Measurements from ENCODE around the gene RHOH.

RHOH gene

GRCh38 chr4:40221744-40222143, 24.9 kb downstream of the RHOH start:
- Histone ChIP-seq H3K36me3 (ENCODE audit: insufficient read depth, low read length) (no peaks in the 10 kb centered on the region), H3K9me3 (ENCODE audit: low read length) (no peaks in the 10 kb centered on the region), H2AFZ (ENCODE audit: low read depth, low read length) (no peak overlapping the region), H3K27me3 (ENCODE audit: insufficient read depth, low read length) (no peaks in the 10 kb centered on the region), H3K4me1 (ENCODE audit: insufficient read depth, low read length) (no peaks in the 10 kb centered on the region), H3K4me3 (ENCODE audit: low read length) (no peak overlapping the region)

GRCh38 chr4:40223343-40223742, 26.5 kb downstream of the RHOH start:
- peaks cover 6% of the 10 kb centered on the region for H3K4me1 ChIP-seq (ENCODE audit: insufficient read depth, low read length)
- no peak overlapping the region for H3K4me3 ChIP-seq (ENCODE audit: low read length)
- H3K36me3 ChIP-seq (ENCODE audit: insufficient read depth, low read length), result no peaks in the 10 kb centered on the region
- H3K27me3 ChIP-seq (ENCODE audit: insufficient read depth, low read length), result no peaks in the 10 kb centered on the region
- no peaks in the 10 kb centered on the region for H3K9me3 ChIP-seq (ENCODE audit: low read length)
- H2AFZ ChIP-seq (ENCODE audit: low read depth, low read length), result no peak overlapping the region

DNA sequence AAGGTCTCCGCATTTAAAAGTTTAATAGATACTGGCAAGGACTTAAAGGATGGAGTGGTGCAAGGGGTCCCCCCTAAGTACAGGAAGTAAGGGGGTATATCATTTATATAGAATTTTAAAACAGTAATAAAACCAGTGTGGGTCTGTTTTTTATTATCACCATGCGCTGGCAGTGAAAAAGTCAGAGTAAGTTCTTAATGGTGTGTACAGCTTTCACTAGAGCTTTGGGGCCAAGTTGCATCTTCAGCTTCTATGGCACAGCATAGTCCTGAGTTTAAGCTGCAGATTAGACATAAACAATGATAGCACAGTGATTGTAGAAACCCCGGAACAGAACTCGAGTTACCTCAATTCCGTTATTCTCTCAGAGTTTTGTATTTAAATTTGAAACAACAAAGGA, 27.6 kb downstream of the RHOH start:
- Histone ChIP-seq H3K4me1 (ENCODE audit: insufficient read depth, low read length) (peaks cover 6% of the 10 kb centered on the region), H3K4me3 (ENCODE audit: low read length) (no peak overlapping the region), H2AFZ (ENCODE audit: low read depth, low read length) (no peak overlapping the region), H3K9me3 (ENCODE audit: low read length) (no peaks in the 10 kb centered on the region), H3K27me3 (ENCODE audit: insufficient read depth, low read length) (no peaks in the 10 kb centered on the region), H3K36me3 (ENCODE audit: insufficient read depth, low read length) (no peaks in the 10 kb centered on the region)

- Histone ChIP-seq H3K4me3 (ENCODE audit: low read length) (no peak overlapping the region), H3K9me3 (ENCODE audit: low read length) (no peaks in the 10 kb centered on the region), H2AFZ (ENCODE audit: low read depth, low read length) (no peak overlapping the region), H3K4me1 (ENCODE audit: insufficient read depth, low read length) (peaks cover 6% of the 10 kb centered on the region), H3K36me3 (ENCODE audit: insufficient read depth, low read length) (no peaks in the 10 kb centered on the region), H3K27me3 (ENCODE audit: insufficient read depth, low read length) (no peaks in the 10 kb centered on the region)
These were observed 28.7 kb downstream of the RHOH start for GRCh38 chr4:40225497-40225896.

DNA sequence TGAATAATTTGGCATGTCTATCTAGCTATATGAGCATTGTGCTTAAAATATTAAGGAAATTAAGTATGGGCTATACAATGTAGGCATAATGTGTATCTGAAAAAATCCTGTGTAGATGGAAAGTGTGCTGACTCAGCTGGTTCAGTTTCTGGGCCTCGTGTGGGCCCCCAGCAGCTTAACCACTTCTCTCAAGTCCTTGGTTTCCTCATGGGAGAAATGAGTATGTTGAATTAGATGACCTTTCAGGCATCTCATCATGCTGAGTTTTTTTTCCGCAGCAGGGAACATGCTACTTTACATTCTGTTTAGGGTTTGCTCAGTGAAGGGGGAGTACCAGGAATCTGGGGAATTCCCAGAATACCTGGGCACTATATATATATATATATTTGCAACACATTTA, 30.5 kb downstream of the RHOH start:
- Histone ChIP-seq H3K9me3 (ENCODE audit: low read length) (no peaks in the 10 kb centered on the region), H3K27me3 (ENCODE audit: insufficient read depth, low read length) (no peaks in the 10 kb centered on the region), H3K4me1 (ENCODE audit: insufficient read depth, low read length) (peaks cover 6% of the 10 kb centered on the region), H3K36me3 (ENCODE audit: insufficient read depth, low read length) (no peaks in the 10 kb centered on the region), H3K4me3 (ENCODE audit: low read length) (no peak overlapping the region), H2AFZ (ENCODE audit: low read depth, low read length) (no peak overlapping the region)

DNA sequence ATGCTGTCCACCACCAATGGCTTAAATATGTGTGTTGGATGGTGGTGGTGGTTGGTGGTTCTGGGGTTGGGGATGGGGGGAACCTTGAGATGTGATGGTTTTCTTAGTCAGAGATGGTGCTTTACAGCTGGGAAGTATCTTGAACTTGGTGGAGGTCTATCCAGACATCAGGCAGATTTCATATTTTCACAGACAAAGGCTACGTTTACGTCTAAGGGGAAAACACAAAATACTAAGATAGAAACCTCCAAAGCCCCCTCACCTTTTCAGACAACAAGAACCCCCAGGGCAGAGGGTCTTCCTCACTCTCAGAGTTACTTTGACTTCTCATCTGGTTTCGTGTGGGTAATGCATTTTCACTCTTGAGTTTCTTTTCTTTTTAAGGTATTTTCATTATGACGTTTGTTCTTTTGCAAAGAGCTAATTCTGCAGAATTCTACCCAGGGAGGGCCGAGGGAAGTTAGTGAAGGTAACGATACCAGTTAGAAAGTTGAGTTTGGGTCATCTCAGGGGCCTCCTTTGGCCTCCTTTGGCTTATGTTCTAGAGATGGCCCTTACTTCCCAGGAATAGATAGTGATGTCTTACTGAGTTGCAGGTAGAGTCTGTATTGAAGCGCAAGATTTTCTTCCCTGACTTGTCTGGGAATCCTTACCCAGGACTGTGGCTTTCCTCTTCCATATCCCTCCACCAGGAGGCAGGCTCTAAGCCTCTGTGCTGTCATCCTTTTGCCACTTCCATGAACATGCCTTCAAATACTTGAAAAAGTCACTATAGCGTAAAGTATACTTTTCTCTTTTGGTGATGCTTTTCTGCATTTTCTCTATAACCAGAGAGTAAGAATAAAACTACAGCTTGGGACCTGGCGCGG, 31.9 kb downstream of the RHOH start:
- H3K4me3 ChIP-seq (ENCODE audit: low read length), result no peak overlapping the region
- no peak overlapping the region for H2AFZ ChIP-seq (ENCODE audit: low read depth, low read length)
- peaks cover 6% of the 10 kb centered on the region for H3K4me1 ChIP-seq (ENCODE audit: insufficient read depth, low read length)
- H3K27me3 ChIP-seq (ENCODE audit: insufficient read depth, low read length), result no peaks in the 10 kb centered on the region
- H3K9me3 ChIP-seq (ENCODE audit: low read length), result no peaks in the 10 kb centered on the region
- H3K36me3 ChIP-seq (ENCODE audit: insufficient read depth, low read length), result no peaks in the 10 kb centered on the region

- Histone ChIP-seq H3K4me3 (ENCODE audit: low read length) (no peak overlapping the region), H3K9me3 (ENCODE audit: low read length) (no peaks in the 10 kb centered on the region), H3K36me3 (ENCODE audit: insufficient read depth, low read length) (no peaks in the 10 kb centered on the region), H3K27me3 (ENCODE audit: insufficient read depth, low read length) (no peaks in the 10 kb centered on the region), H3K4me1 (ENCODE audit: insufficient read depth, low read length) (peaks cover 6% of the 10 kb centered on the region), H2AFZ (ENCODE audit: low read depth, low read length) (no peak overlapping the region)
These were observed 34.6 kb downstream of the RHOH start for GRCh38 chr4:40231316-40231863.

DNA sequence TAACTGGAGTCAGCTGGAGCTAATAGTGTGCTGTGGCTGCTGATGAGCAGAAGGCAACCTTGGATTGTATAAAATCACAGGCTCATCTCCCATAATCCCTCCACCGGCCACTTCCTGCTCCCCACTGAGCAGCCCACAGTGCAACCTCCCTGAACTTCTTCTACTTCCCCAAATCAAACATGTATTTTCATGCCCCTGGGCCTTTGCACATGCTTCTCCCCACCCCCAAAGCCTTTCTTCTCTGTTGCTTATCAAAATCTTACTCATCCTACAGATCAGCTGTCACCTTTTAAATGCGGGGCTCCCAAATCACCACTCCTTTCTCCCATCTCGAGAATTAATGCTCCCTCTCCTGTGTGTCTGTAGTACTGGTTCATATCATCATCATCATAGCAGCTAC, 35.8 kb downstream of the RHOH start:
- H3K4me3 ChIP-seq (ENCODE audit: low read length), result no peak overlapping the region
- H3K36me3 ChIP-seq (ENCODE audit: insufficient read depth, low read length), result no peaks in the 10 kb centered on the region
- H3K4me1 ChIP-seq (ENCODE audit: insufficient read depth, low read length), result no peaks in the 10 kb centered on the region
- H2AFZ ChIP-seq (ENCODE audit: low read depth, low read length), result no peak overlapping the region
- H3K9me3 ChIP-seq (ENCODE audit: low read length), result no peaks in the 10 kb centered on the region
- H3K27me3 ChIP-seq (ENCODE audit: insufficient read depth, low read length), result no peaks in the 10 kb centered on the region

DNA sequence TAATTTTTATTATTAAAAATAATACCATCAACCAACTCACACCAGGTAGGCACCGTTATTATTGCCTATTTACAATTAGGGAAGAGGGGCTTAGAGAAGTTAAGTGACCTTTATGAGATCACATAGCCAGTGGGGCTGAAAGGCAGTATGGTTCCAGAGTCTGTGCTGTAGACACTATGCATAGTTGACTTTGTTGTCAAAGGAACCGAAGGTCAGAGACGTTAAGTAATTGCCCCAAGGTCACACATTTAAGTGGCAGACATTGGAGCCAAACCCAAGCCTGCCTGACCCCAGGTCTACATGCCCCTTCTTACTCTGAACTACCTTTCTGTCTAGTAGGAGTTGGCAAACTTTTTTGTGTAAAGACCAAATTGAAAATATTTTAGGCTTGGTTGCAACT, 36.4 kb downstream of the RHOH start:
- Histone ChIP-seq H3K36me3 (ENCODE audit: insufficient read depth, low read length) (no peaks in the 10 kb centered on the region), H3K4me3 (ENCODE audit: low read length) (no peak overlapping the region), H3K9me3 (ENCODE audit: low read length) (no peaks in the 10 kb centered on the region), H3K27me3 (ENCODE audit: insufficient read depth, low read length) (no peaks in the 10 kb centered on the region), H2AFZ (ENCODE audit: low read depth, low read length) (no peak overlapping the region), H3K4me1 (ENCODE audit: insufficient read depth, low read length) (no peaks in the 10 kb centered on the region)

- no peak overlapping the region for H2AFZ ChIP-seq (ENCODE audit: low read depth, low read length)
- no peaks in the 10 kb centered on the region for H3K36me3 ChIP-seq (ENCODE audit: insufficient read depth, low read length)
- no peaks in the 10 kb centered on the region for H3K4me1 ChIP-seq (ENCODE audit: insufficient read depth, low read length)
- no peak overlapping the region for H3K4me3 ChIP-seq (ENCODE audit: low read length)
- no peaks in the 10 kb centered on the region for H3K27me3 ChIP-seq (ENCODE audit: insufficient read depth, low read length)
- no peaks in the 10 kb centered on the region for H3K9me3 ChIP-seq (ENCODE audit: low read length)
These were observed 37.7 kb downstream of the RHOH start for GRCh38 chr4:40234519-40235039.

DNA sequence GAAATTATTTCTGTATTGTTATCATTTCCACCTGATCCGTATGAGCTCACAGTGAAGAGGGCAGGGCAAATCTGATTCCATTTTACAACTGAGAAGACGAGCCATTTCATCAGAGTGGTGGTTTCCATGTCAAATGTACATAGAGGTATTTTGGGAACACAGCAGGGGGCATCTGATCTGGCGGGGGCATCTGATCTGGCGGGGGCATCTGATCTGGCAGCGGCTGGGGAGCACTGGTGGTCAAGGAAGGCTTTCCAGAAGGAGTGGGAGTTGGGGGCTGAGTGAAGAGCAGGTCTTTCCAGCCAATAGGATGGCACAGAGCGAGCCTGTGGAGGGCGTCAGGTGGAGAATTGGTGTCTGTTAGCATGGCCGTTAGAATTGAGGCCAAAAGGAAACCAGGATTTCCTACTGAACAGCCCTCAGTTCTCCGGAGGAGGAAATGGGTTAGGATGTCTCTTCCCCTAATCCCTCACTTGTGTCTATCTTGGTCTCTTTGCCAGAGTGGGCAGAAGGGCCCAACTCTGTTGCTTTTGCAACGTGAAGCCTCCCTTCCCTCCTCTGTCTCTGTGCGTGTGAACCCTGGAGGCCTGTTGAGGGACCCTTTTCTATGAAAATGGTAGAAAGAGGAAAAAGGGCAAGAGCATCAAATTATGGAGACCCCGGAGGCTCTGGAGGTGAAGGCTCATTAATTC, 41.3 kb downstream of the RHOH start:
- Histone ChIP-seq H3K27me3 (ENCODE audit: insufficient read depth, low read length) (no peaks in the 10 kb centered on the region), H2AFZ (ENCODE audit: low read depth, low read length) (no peak overlapping the region), H3K36me3 (ENCODE audit: insufficient read depth, low read length) (no peaks in the 10 kb centered on the region), H3K4me1 (ENCODE audit: insufficient read depth, low read length) (peaks cover 6% of the 10 kb centered on the region), H3K9me3 (ENCODE audit: low read length) (no peaks in the 10 kb centered on the region), H3K4me3 (ENCODE audit: low read length) (no peak overlapping the region)

DNA sequence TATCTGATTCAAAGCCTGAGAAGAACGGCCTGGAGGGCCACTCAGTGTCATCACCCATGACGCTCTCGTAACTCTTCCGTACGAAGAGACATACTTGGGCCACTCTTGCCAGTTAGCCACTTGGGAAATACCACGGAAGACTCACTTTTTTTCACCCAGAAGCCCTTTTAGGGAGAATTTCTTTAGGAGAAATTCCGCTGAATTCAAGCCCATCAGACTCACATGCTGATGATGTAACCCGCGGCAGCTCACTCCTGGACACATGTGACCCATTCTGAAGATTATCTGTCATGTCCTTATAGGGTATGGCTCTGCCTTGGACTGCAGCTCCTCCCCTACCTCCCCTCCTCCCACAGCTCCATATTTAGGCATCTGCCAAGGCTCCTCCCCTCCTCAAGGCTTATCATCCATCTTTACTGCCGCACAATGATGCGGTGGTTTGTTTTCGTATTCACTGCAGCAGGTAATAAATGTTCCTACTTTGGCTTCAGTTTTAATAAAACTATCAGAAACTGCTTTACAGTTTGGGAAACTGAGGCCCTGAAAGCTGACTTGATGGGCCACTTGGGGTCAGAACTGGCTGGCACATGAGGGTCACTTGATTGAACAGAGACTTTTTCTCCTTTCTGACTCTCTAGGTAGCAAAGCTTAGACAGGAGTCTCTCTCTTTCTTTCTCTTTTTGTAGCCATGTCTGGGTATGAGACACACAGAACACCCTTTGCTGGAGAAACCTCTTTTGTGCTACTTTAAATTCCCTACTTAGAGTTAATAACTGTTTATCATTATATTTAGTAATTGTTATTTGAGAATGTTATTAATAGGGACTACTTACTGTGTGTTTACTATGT, 42.1 kb downstream of the RHOH start:
- Histone ChIP-seq H3K9me3 (ENCODE audit: low read length) (no peaks in the 10 kb centered on the region), H2AFZ (ENCODE audit: low read depth, low read length) (no peak overlapping the region), H3K36me3 (ENCODE audit: insufficient read depth, low read length) (no peaks in the 10 kb centered on the region), H3K4me3 (ENCODE audit: low read length) (no peak overlapping the region), H3K27me3 (ENCODE audit: insufficient read depth, low read length) (no peaks in the 10 kb centered on the region), H3K4me1 (ENCODE audit: insufficient read depth, low read length) (peaks cover 6% of the 10 kb centered on the region)

Measured in neuron (in vitro differentiated cells).